HepG2 (cell line): Measurements from ENCODE around the gene RTN4RL2. TPM values are rescaled to one million over a fixed set of nuclear protein-coding genes. Genes with fewer than 3 reads are reported as not detected.
A peak's percentile ranks its signal among the peaks of the same experiment; 100 is the strongest.

Source experiments
- ATAC-seq: fragments of 200-7000 bp; cut with Tn5 transposase; 3 replicates; pipeline ENCODE4 v1.9.1; 2020; ENCODE audit warnings: mild to moderate bottlenecking, moderate library complexity
- BruUV-seq: library from RNA; stranded (reverse); fragments of 400-500 nt; replicated peaks from 2 replicates; lab custom pipeline; 2021; lab: Mats Ljungman, UMichigan
- CTCF ChIA-PET: fragments of 300-600 bp; formaldehyde crosslinking; extraction: SDS; loops from one replicate; lab custom pipeline; 2021; ENCODE audit warnings: low total read pairs, inconsistent platforms, low intra/inter-chr PET ratio; lab: Yijun Ruan, JAX
- POLR2A ChIA-PET: fragments of 350-600 bp; sonication (Branson Sonifier 250); formaldehyde crosslinking; loops from one replicate; lab custom pipeline; 2020; ENCODE audit warnings: antibody characterized with exemption, inconsistent platforms; lab: Yijun Ruan, JAX
- DNase-seq: peaks from one replicate; pipeline ENCODE4 v3.0.0-alpha.2; 2015; ENCODE audit warnings: low spot score
- FAIRE-seq: peaks from 3 replicates; lab custom pipeline; 2011; peaks lifted over from hg19 to GRCh38; lab: Jason Lieb, UNC
- H2AFZ ChIP-seq: one replicate; pipeline ENCODE4 v1.6.1; 2011; ENCODE audit warnings: low read length, inconsistent platforms
- H3K27ac ChIP-seq: fragments of 300-600 bp; 3 replicates; pipeline ENCODE4 v1.8.0; 2011; ENCODE audit warnings: mixed run types, mild to moderate bottlenecking, mixed read lengths, low read length, inconsistent platforms; ENCODE audit not compliant: insufficient read depth; ENCODE audit errors: extremely low read length
- H3K27me3 ChIP-seq, 2 experiments: fragments of 200-600 bp in 1 of 2; 2 replicates in 1 of 2; 3 replicates in 1 of 2; pipeline versions ENCODE4 v1.6.0 to v1.8.0; 2011; ENCODE audit warnings: low read length in 2 of 2, mild to moderate bottlenecking in 2 of 2, moderate library complexity in 2 of 2, inconsistent platforms in 1 of 2; ENCODE audit not compliant: insufficient read depth in 2 of 2, control insufficient read depth in 1 of 2
- H3K36me3 ChIP-seq, 2 experiments: fragments of 200-600 bp in 1 of 2; replicated peaks in 1 of 2; 2 replicates in 1 of 2; 3 replicates in 1 of 2; pipeline versions ENCODE4 v1.5.1 to v1.8.0; 2011; ENCODE audit warnings: low read length in 2 of 2, inconsistent platforms in 1 of 2; ENCODE audit not compliant: insufficient read depth in 2 of 2, control insufficient read depth in 1 of 2
- H3K4me1 ChIP-seq: 2 replicates; pipeline ENCODE4 v1.5.1; 2012; ENCODE audit warnings: low read length, inconsistent platforms; ENCODE audit not compliant: insufficient read depth
- H3K4me2 ChIP-seq: 2 replicates; pipeline ENCODE4 v1.6.0; 2011; ENCODE audit warnings: low read depth, low read length, inconsistent platforms
- H3K4me3 ChIP-seq, 3 experiments: fragments of 200-600 bp in 1 of 3; sonication (generic), shearing (Covaris generic) in 1 of 3; replicated peaks in 1 of 3; 2 replicates each; pipeline ENCODE4 v1.5.1; 2011 to 2016; ENCODE audit warnings: low read length in 3 of 3, inconsistent platforms in 2 of 3, low read depth in 2 of 3, mild to moderate bottlenecking in 2 of 3, control low read depth in 1 of 3, mixed read lengths in 1 of 3; ENCODE audit not compliant: insufficient read depth in 1 of 3
- H3K79me2 ChIP-seq: one replicate; pipeline ENCODE4 v1.6.1; 2011; ENCODE audit warnings: low read length, inconsistent platforms; ENCODE audit not compliant: insufficient read depth
- H3K9ac ChIP-seq: 2 replicates; pipeline ENCODE4 v1.6.0; 2011; ENCODE audit warnings: mild to moderate bottlenecking, low read depth, low read length, inconsistent platforms; ENCODE audit not compliant: insufficient read depth
- H3K9me3 ChIP-seq: 2 replicates; pipeline ENCODE4 v1.5.1; 2012; ENCODE audit warnings: mild to moderate bottlenecking, low read length
- H4K20me1 ChIP-seq: 2 replicates; pipeline ENCODE4 v1.6.0; 2011; ENCODE audit warnings: inconsistent platforms, mild to moderate bottlenecking, low read length, moderate library complexity; ENCODE audit not compliant: insufficient read depth
- IKZF5 ChIP-seq: IDR thresholded peaks from 2 replicates; pipeline ENCODE4 v1.6.1; 2018; ENCODE audit warnings: missing genetic modification reagents, mild to moderate bottlenecking, missing compliant biosample characterization
- NR2F1 ChIP-seq, 2 experiments: fragments of 450-650 bp in 1 of 2; formaldehyde crosslinking in 1 of 2; IDR thresholded peaks; 2 replicates each; pipeline versions ENCODE4 v1.5.0 to v1.6.1; 2016 to 2020; ENCODE audit warnings: mild to moderate bottlenecking in 1 of 2, missing compliant biosample characterization in 1 of 2, missing genetic modification reagents in 1 of 2, moderate library complexity in 1 of 2
- SOX13 ChIP-seq, 3 experiments: fragments of 450-650 bp in 1 of 3; sonication (generic) in 1 of 3; formaldehyde crosslinking in 1 of 3; IDR thresholded peaks in 2 of 3; conservative IDR thresholded peaks in 1 of 3; 2 replicates each; pipeline versions ENCODE4 v1.5.0 to v1.6.1; 2016 to 2020; ENCODE audit warnings: antibody characterized with exemption in 1 of 3, mild to moderate bottlenecking in 1 of 3, missing compliant biosample characterization in 1 of 3, missing genetic modification reagents in 1 of 3, moderate library complexity in 1 of 3
- THAP9 ChIP-seq: sonication (generic); formaldehyde crosslinking; IDR thresholded peaks from 2 replicates; pipeline ENCODE4; 2020; ENCODE audit warnings: missing genetic modification reagents, mild to moderate bottlenecking, borderline replicate concordance
- TMF1 ChIP-seq: sonication (generic); formaldehyde crosslinking; IDR thresholded peaks from 2 replicates; pipeline ENCODE4 v1.8.1; 2022; ENCODE audit warnings: low read depth, missing genetic modification reagents
- ZFAT ChIP-seq: sonication (generic); formaldehyde crosslinking; conservative IDR thresholded peaks from 2 replicates; pipeline ENCODE4 v1.8.1; 2023; ENCODE audit warnings: missing genetic modification reagents, inconsistent platforms
- ZNF280B ChIP-seq: sonication (generic); formaldehyde crosslinking; IDR thresholded peaks from 2 replicates; pipeline ENCODE4 v1.5.0; 2020; ENCODE audit warnings: missing genetic modification reagents, mild to moderate bottlenecking, borderline replicate concordance
- ZNF350 ChIP-seq: sonication (generic); formaldehyde crosslinking; IDR thresholded peaks from 2 replicates; pipeline ENCODE4 v1.4.0; 2020; ENCODE audit warnings: mild to moderate bottlenecking, low read depth, missing genetic modification reagents, borderline replicate concordance
- WGBS: methylation state at CpG from one replicate; pipeline ENCODE4 v1.1.6; 2017; ENCODE audit warnings: low lambda C conversion rate; 5-methylcytosine and 5-hydroxymethylcytosine counted together
- in situ Hi-C: cut with HindIII; loops from 2 replicates; pipeline ENCODE4 v1.10.0; 2017; ENCODE audit warnings: low pct_unique_long_range_greater_than_20kb; ENCODE audit not compliant: extremely low pct_ligation_motif_present
- intact Hi-C: fragments of 100-400 bp; cut with micrococcal nuclease; formaldehyde crosslinking; loops from one replicate; pipeline ENCODE4 v1.10.0; 2022; ENCODE audit not compliant: unreplicated experiment
- polyA plus RNA-seq, 8 experiments: library from polyadenylated mRNA; depleted of rRNA in 3 of 8; stranded (reverse) in 7 of 8; unstranded in 1 of 8; fragments of >200 nt; fragmentation: Illumina TruSeq in 4 of 8; extraction: Trizol in 4 of 8; gene quantifications; 2 replicates each; pipeline versions ENCODE4 v1.2.1 to v1.2.3, GENCODE V29; 2011 to 2016; ENCODE audit warnings: low read depth in 4 of 8, missing spikeins in 1 of 8, mixed read lengths in 1 of 8; ENCODE audit not compliant: insufficient read depth in 1 of 8
- total RNA-seq, 5 experiments: library from RNA; depleted of rRNA; stranded (reverse); fragments of >200 nt; fragmentation: Illumina TruSeq; extraction: Trizol; gene quantifications; 2 replicates each; pipeline ENCODE4 v1.2.3, GENCODE V29; 2016; ENCODE audit warnings: low read depth in 1 of 5

The RTN4RL2 gene
- total and polyA plus RNA-seq, 2 of the 13 experiments (the other 11 are each of a cell fraction or from before 2014, with no cell fraction given): 1.3 to 4.3 TPM

- BruUV-seq: no TSS peak
- ATAC-seq: 0 out of 3 replicates have a peak, but pooled peaks have one; percentile 2
- H2AFZ ChIP-seq: no peak overlapping the region
- H3K9ac ChIP-seq: no peak overlapping the region; the same call in 1 of the 2 replicates
- TF ChIP-seq ZNF280B: no peak
- 0 out of 2 replicates have a peak, but pooled peaks have one; percentile 28 for TF ChIP-seq TMF1
- TF ChIP-seq, all 625 proteins: peak for 1
- Histone ChIP-seq H3K27me3 (no peaks in the 10 kb centered on the region), H3K9me3 (no peaks in the 10 kb centered on the region), H3K4me2 (peak overlapping the region; percentile 66), H3K4me3 (no peak overlapping the region), H3K27ac (peak overlapping the region; percentile 65), H3K4me1 (peaks cover 33% of the 10 kb centered on the region), H3K79me2 (no peaks in the 10 kb centered on the region), H4K20me1 (no peaks in the 10 kb centered on the region), H3K36me3 (peaks cover 6 to 18% of the 10 kb centered on the region in 2 experiments)
- ChIA-PET POLR2A (interaction anchor here (1.9 kb wide), 1 partner anchor 13 kb away, joined by 5 read pairs; no protein-coding TSS in a partner anchor), CTCF (interaction anchor here (1.7 to 1.9 kb wide), 2 partner anchors 22 to 135 kb away, joined by 7 to 10 read pairs; no protein-coding TSS in a partner anchor)
- FAIRE-seq (no peak), DNase-seq (no peak)
- 77% methylated on average over 4 of the region's 4 CpGs for WGBS
- in situ Hi-C loops (no loop called here), intact Hi-C loops (loop anchor here (1.0 kb wide), 1 partner anchor 135 kb away; no protein-coding TSS in a partner anchor)
Observed at GRCh38 chr11:57479911-57480310, 19.6 kb downstream of the RTN4RL2 start.

GRCh38 chr11:57480409-57481137 is 20.2 kb downstream of the RTN4RL2 start:
- peak; percentile 71 for ATAC-seq
- WGBS: 0% methylated on average over 6 of the region's 9 CpGs
- H3K9ac ChIP-seq: peak overlapping the region; percentile 26; the same call in 1 of the 2 replicates
- POLR2A ChIA-PET: interaction anchor here (1.3 to 1.9 kb wide), 2 partner anchors 13 to 21 kb away, joined by 3 to 5 read pairs; no protein-coding TSS in a partner anchor
- BruUV-seq: TSS peak; percentile 9
- peak overlapping the region; percentile 65 for H3K27ac ChIP-seq
- intact Hi-C loops (loop anchor here (1.0 kb wide), 1 partner anchor 135 kb away; no protein-coding TSS in a partner anchor), in situ Hi-C loops (no loop called here)
- H3K4me3 ChIP-seq: peak overlapping the region in 1 of 3 experiments; percentile 28; a peak in 1 of 6 replicates
- no peak overlapping the region for H2AFZ ChIP-seq
- H3K27me3 ChIP-seq: no peaks in the 10 kb centered on the region
- H3K79me2 ChIP-seq: no peaks in the 10 kb centered on the region
- peak overlapping the region; percentile 66 for H3K4me2 ChIP-seq
- CTCF ChIA-PET: interaction anchor here (1.7 to 1.9 kb wide), 2 partner anchors 23 to 135 kb away, joined by 7 to 10 read pairs; no protein-coding TSS in a partner anchor
- DNase-seq: peak; percentile 61
- no peaks in the 10 kb centered on the region for H3K9me3 ChIP-seq
- peaks cover 30% of the 10 kb centered on the region for H3K4me1 ChIP-seq
- peaks cover 11 to 25% of the 10 kb centered on the region in 2 experiments for H3K36me3 ChIP-seq
- no peaks in the 10 kb centered on the region for H4K20me1 ChIP-seq
- FAIRE-seq: peak; percentile 60
- 0 out of 2 replicates have a peak, but pooled peaks have one; percentile 40 for TF ChIP-seq ZNF350 (CRISPR knock-in tag)
- TF ChIP-seq THAP9: peak; percentile 60; the same call in 1 of the 2 replicates
- TF ChIP-seq SOX13 (IDR thresholded peaks at IDR 0.05): no peak
- TF ChIP-seq SOX13 (CRISPR knock-in tag; conservative IDR thresholded peaks at IDR 0.05 in 1 of 2, IDR thresholded peaks at IDR 0.05 in 1 of 2): no peak
- no peak for TF ChIP-seq ZFAT (CRISPR knock-in tag)
- no peak for TF ChIP-seq NR2F1 (CRISPR knock-in tag; IDR thresholded peaks at IDR 0.05)
- no peak for TF ChIP-seq IKZF5 (CRISPR knock-in tag)
